K562 (cell line): ENCODE data around the gene BRD3OS. TPM values are rescaled to one million over a fixed set of nuclear protein-coding genes. Genes with fewer than 3 reads are reported as not detected.

Source experiments
- ARID4B ChIP-seq: sonication (generic); formaldehyde crosslinking; IDR thresholded peaks from 2 replicates; pipeline ENCODE4 v1.8.0; 2022; ENCODE audit warnings: mild to moderate bottlenecking, missing genetic modification reagents
- ETV5 ChIP-seq: sonication (generic); formaldehyde crosslinking; IDR thresholded peaks from 2 replicates; pipeline ENCODE4 v1.4.0; 2020; ENCODE audit warnings: low read depth, mild to moderate bottlenecking, missing genetic modification reagents
- FOXP1 ChIP-seq: sonication (generic); formaldehyde crosslinking; IDR thresholded peaks from 2 replicates; pipeline ENCODE4 v1.8.0; 2022; ENCODE audit warnings: mild to moderate bottlenecking, missing genetic modification reagents
- HNRNPUL1 ChIP-seq: fragments of 200-400 bp; formaldehyde crosslinking; IDR thresholded peaks from 2 replicates; pipeline ENCODE4 v1.6.1; 2017; ENCODE audit warnings: low read length
- MXI1 ChIP-seq: IDR thresholded peaks from 2 replicates; pipeline ENCODE4 v1.6.1; 2011; ENCODE audit warnings: low read depth, mild to moderate bottlenecking, improper control_type of control experiment, low read length
- POLR2G ChIP-seq: fragments of 200-400 bp; formaldehyde crosslinking; IDR thresholded peaks from 2 replicates; pipeline ENCODE4 v1.6.1; 2017; ENCODE audit warnings: low read depth, mild to moderate bottlenecking, antibody characterized with exemption, low read length, moderate library complexity
- PRDM10 ChIP-seq: fragments of 450-650 bp; IDR thresholded peaks from 2 replicates; pipeline ENCODE4 v1.6.1; 2018; ENCODE audit not compliant: partially characterized antibody
- RBFOX2 ChIP-seq: fragments of 200-400 bp; formaldehyde crosslinking; IDR thresholded peaks from 2 replicates; pipeline ENCODE4 v1.6.1; 2017; ENCODE audit warnings: low read depth, mild to moderate bottlenecking, low read length, moderate library complexity
- SIN3B ChIP-seq: fragments of 450-650 bp; IDR thresholded peaks from 2 replicates; pipeline ENCODE4 v1.6.1; 2017; ENCODE audit warnings: low read depth, mild to moderate bottlenecking, moderate library complexity
- SIX5 ChIP-seq, 2 experiments: IDR thresholded peaks; 2 replicates each; pipeline ENCODE4 v1.6.1; 2011; ENCODE audit warnings: low read length in 2 of 2, borderline replicate concordance in 1 of 2, low read depth in 1 of 2, mild to moderate bottlenecking in 1 of 2, moderate library complexity in 1 of 2; ENCODE audit not compliant: insufficient read depth in 1 of 2
- SMAD4 ChIP-seq: fragments of 250-450 bp; sonication (Bioruptor Pico); conservative IDR thresholded peaks from 2 replicates; pipeline ENCODE4 v1.8.0; 2021; ENCODE audit warnings: inconsistent platforms, mild to moderate bottlenecking, moderate library complexity
- TARDBP ChIP-seq: fragments of 450-650 bp; IDR thresholded peaks from 2 replicates; pipeline ENCODE4 v1.6.1; 2016
- TEAD1 ChIP-seq, 2 experiments: fragments of 450-650 bp in 1 of 2; sonication (generic) in 1 of 2; formaldehyde crosslinking; IDR thresholded peaks; 2 replicates each; pipeline versions ENCODE4 v1.4.0 to v1.8.0; 2020 to 2022; ENCODE audit warnings: mild to moderate bottlenecking in 2 of 2, missing genetic modification reagents in 1 of 2
- THAP7 ChIP-seq: fragments of 250-450 bp; sonication (Bioruptor Pico); IDR thresholded peaks from 2 replicates; pipeline ENCODE4 v1.5.0; 2021
- ZNF395 ChIP-seq: fragments of 200-800 bp; sonication (Bioruptor generic); IDR thresholded peaks from 2 replicates; pipeline ENCODE4 v1.6.1; 2017; ENCODE audit warnings: missing genetic modification characterization, missing compliant biosample characterization
- ZNF644 ChIP-seq: fragments of 200-800 bp; sonication (Bioruptor generic); IDR thresholded peaks from 2 replicates; pipeline ENCODE4 v1.6.1; 2016; ENCODE audit warnings: low read depth, missing genetic modification characterization, missing compliant biosample characterization
- polyA plus RNA-seq, 8 experiments: library from polyadenylated mRNA; depleted of rRNA in 4 of 8; stranded (reverse) in 5 of 8; unstranded in 3 of 8; fragments of >200 nt; fragmentation: Nextera tagmentation in 2 of 8; fragmentation: Illumina TruSeq in 1 of 8; extraction: Ambion mirVana in 2 of 8; extraction: Trizol in 1 of 8; gene quantifications; 2 replicates each; pipeline versions ENCODE4 v1.2.1 to v1.2.3, GENCODE V29; 2011 to 2014; ENCODE audit warnings: inconsistent platforms in 1 of 8, missing spikeins in 1 of 8
- total RNA-seq, 7 experiments: library from RNA; depleted of rRNA in 6 of 7; stranded (reverse); fragments of >200 nt in 6 of 7; fragmentation: Illumina TruSeq in 2 of 7; extraction: Trizol in 2 of 7; gene quantifications; 2 replicates each; pipeline versions ENCODE4 v1.2.1 to v1.2.3, GENCODE V29; 2011 to 2021; ENCODE audit warnings: low replicate concordance in 1 of 7

The BRD3OS gene
- total and polyA plus RNA-seq, 9 of the 15 experiments (the other 6 are each of a cell fraction or from before 2014, with no cell fraction given): 1.1 to 8.7 (median 5.9) TPM

- TF ChIP-seq TARDBP (peak; percentile 57; the same call in 1 of the 2 replicates), ZNF644 (tag) (peak; percentile 95), FOXP1 (CRISPR knock-in tag) (peak; percentile 88; the same call in 1 of the 2 replicates), ARID4B (CRISPR knock-in tag) (peak; percentile 73), SMAD4 (CRISPR knock-in tag) (0 out of 2 replicates have a peak, but pooled peaks have one; percentile 53), SIN3B (peak; percentile 11), ETV5 (CRISPR knock-in tag) (no peak), RBFOX2 (peak; percentile 56; the same call in 1 of the 2 replicates), POLR2G (peak; percentile 78), THAP7 (CRISPR knock-in tag) (no peak), MXI1 (no peak), PRDM10 (no peak), HNRNPUL1 (no peak), SIX5 (IDR thresholded peaks at IDR 0.05; ENCODE audit: borderline replicate concordance in 1 of 2, insufficient read depth in 1 of 2, low read depth in 1 of 2, low read length in 2 of 2) (peak; percentile 67 to 68; a peak in 3 of 4 replicates), ZNF395 (CRISPR knock-in tag) (peak; percentile 96), TEAD1 (CRISPR knock-in tag; IDR thresholded peaks at IDR 0.05) (peak in 1 of 2 experiments; percentile 51; a peak in 1 of 4 replicates)
Measured at GRCh38 chr9:134067904-134068743, 42.8 kb downstream of the BRD3OS start, which contains the start of gene BRD3 (continued).
